ENCODE measurements around the gene RBM33. TPM values are rescaled to one million over a fixed set of nuclear protein-coding genes. Genes with fewer than 3 reads are reported as not detected.

Gene RBM33
- total RNA-seq, 1 donor from 2014 or later, result 25.0 TPM

- Histone ChIP-seq H3K27me3 (ENCODE audit: control insufficient read depth, insufficient read depth, low read length) (peaks cover 13% of the 10 kb centered on the region), H3K4me3 (ENCODE audit: low read depth, low read length) (no peak overlapping the region), H3K36me3 (ENCODE audit: control insufficient read depth, insufficient read depth, low read length) (no peaks in the 10 kb centered on the region)
- no peak for DNase-seq (ENCODE audit: low read depth)
- TF ChIP-seq, protein P1, sequence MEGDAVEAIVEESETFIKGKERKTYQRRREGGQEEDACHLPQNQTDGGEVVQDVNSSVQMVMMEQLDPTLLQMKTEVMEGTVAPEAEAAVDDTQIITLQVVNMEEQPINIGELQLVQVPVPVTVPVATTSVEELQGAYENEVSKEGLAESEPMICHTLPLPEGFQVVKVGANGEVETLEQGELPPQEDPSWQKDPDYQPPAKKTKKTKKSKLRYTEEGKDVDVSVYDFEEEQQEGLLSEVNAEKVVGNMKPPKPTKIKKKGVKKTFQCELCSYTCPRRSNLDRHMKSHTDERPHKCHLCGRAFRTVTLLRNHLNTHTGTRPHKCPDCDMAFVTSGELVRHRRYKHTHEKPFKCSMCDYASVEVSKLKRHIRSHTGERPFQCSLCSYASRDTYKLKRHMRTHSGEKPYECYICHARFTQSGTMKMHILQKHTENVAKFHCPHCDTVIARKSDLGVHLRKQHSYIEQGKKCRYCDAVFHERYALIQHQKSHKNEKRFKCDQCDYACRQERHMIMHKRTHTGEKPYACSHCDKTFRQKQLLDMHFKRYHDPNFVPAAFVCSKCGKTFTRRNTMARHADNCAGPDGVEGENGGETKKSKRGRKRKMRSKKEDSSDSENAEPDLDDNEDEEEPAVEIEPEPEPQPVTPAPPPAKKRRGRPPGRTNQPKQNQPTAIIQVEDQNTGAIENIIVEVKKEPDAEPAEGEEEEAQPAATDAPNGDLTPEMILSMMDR (IDR thresholded peaks at IDR 0.05; ENCODE audit: insufficient read depth, low read length, poor library complexity, severe bottlenecking), result no peak
Observed at GRCh38 chr7:155790666-155791065, 146.2 kb downstream of the RBM33 start.

- H3K36me3 ChIP-seq (ENCODE audit: control insufficient read depth, insufficient read depth, low read length), result no peaks in the 10 kb centered on the region
- no peak for DNase-seq (ENCODE audit: low read depth)
- peaks cover 18% of the 10 kb centered on the region for H3K27me3 ChIP-seq (ENCODE audit: control insufficient read depth, insufficient read depth, low read length)
- no peak overlapping the region for H3K4me3 ChIP-seq (ENCODE audit: low read depth, low read length)
- TF ChIP-seq, protein P1 (IDR thresholded peaks at IDR 0.05; ENCODE audit: insufficient read depth, low read length, poor library complexity, severe bottlenecking), result no peak
Observed at GRCh38 chr7:155791214-155791737, 146.8 kb downstream of the RBM33 start.

GRCh38 chr7:155791836-155792235 lies 147.4 kb downstream of the RBM33 start:
- H3K4me3 ChIP-seq (ENCODE audit: low read depth, low read length), result no peak overlapping the region

DNA sequence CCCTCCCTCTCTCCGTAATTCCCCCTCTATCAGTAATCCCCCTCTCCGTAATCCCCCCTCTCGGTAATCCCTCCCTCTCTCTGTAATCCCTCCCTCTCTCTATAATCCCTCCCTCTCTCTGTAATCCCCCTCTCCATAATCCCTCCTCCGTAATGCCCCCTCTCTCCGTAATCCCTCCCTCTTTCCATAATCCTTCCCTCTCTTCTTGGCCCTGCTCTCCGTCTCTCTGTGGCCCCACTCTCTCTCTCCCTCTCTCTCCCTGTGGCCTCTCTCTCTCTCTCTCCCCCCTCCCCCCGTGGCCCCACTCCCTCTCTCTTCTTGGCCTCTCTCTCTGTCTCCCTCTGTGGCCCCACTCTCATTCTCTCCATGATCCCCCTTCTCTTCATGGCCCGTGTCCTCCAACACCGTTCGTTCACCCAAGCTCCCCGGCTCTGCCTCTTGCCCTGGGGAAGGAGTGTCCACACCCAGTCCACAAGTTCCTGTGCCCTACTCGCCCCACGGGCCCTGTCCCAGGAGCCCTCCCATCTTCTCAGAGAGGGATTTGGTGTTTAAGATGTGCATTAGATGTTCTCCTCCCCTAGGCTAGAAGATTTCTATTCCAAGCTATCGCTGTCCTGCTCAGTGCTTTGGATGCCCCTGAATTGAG lies 148.0 kb downstream of the RBM33 start:
- H3K4me3 ChIP-seq (ENCODE audit: low read depth, low read length), result no peak overlapping the region
- no peaks in the 10 kb centered on the region for H3K36me3 ChIP-seq (ENCODE audit: control insufficient read depth, insufficient read depth, low read length)
- H3K27me3 ChIP-seq (ENCODE audit: control insufficient read depth, insufficient read depth, low read length), result peaks cover 19% of the 10 kb centered on the region
- TF ChIP-seq, protein P1 (IDR thresholded peaks at IDR 0.05; ENCODE audit: insufficient read depth, low read length, poor library complexity, severe bottlenecking), result no peak
- DNase-seq (ENCODE audit: low read depth), result no peak

More at GRCh38 chr7:155791836-155792235, 147.4 kb downstream of the RBM33 start:
- Histone ChIP-seq H3K36me3 (ENCODE audit: control insufficient read depth, insufficient read depth, low read length) (no peaks in the 10 kb centered on the region), H3K27me3 (ENCODE audit: control insufficient read depth, insufficient read depth, low read length) (peaks cover 21% of the 10 kb centered on the region)
- TF ChIP-seq, protein P1 (IDR thresholded peaks at IDR 0.05; ENCODE audit: insufficient read depth, low read length, poor library complexity, severe bottlenecking), result no peak
- DNase-seq (ENCODE audit: low read depth), result no peak

DNA sequence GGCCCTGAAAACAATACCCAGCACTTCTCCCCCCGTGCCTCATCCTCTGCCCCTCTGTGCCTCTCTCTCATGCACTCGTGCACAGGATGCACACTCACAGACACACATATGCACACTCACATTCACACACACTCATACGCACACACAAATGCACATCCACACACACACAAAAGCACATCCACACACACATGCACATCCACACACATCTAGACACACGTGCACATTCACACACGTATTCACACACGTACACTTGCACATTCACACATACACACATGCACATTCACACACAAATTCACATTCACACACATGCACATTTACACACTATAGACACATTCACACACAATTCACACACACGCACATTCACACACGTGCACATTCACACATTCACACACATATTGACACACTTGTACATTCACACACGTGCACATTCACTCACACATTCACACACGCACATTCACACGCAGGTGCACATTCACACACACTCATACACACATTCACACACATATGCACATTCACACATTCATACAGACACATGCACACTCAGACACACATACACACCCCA lies 148.6 kb downstream of the RBM33 start:
- TF ChIP-seq, protein P1 (IDR thresholded peaks at IDR 0.05; ENCODE audit: insufficient read depth, low read length, poor library complexity, severe bottlenecking), result no peak
- H3K4me3 ChIP-seq (ENCODE audit: low read depth, low read length), result no peak overlapping the region
- H3K36me3 ChIP-seq (ENCODE audit: control insufficient read depth, insufficient read depth, low read length), result no peaks in the 10 kb centered on the region
- peaks cover 14% of the 10 kb centered on the region for H3K27me3 ChIP-seq (ENCODE audit: control insufficient read depth, insufficient read depth, low read length)
- DNase-seq (ENCODE audit: low read depth), result no peak

All from kidney epithelial cell (primary cell).